Endodermal cell (in vitro differentiated cells): ENCODE measurements around the gene SLC25A38. TPM values are rescaled to one million over a fixed set of nuclear protein-coding genes. Genes with fewer than 3 reads are reported as not detected.

ENCODE experiments used
- DNase-seq: peaks from one replicate; pipeline ENCODE4 v3.0.0-alpha.2; 2017
- H3K27ac ChIP-seq: 2 replicates; pipeline ENCODE4 v1.5.1; 2013; ENCODE audit warnings: mild to moderate bottlenecking, low read depth, low read length, moderate library complexity
- H3K27me3 ChIP-seq: 2 replicates; pipeline ENCODE4 v1.6.1; 2013; ENCODE audit warnings: mild to moderate bottlenecking, low read length, moderate library complexity; ENCODE audit not compliant: insufficient read depth, control insufficient read depth, poor library complexity, severe bottlenecking
- H3K36me3 ChIP-seq: 2 replicates; pipeline ENCODE4 v1.7.0; 2013; ENCODE audit warnings: mild to moderate bottlenecking, low read length, moderate library complexity; ENCODE audit not compliant: control insufficient read depth, insufficient read depth
- H3K4me1 ChIP-seq: one replicate; pipeline ENCODE4 v1.7.0; 2013; ENCODE audit warnings: low read length; ENCODE audit not compliant: control insufficient read depth, insufficient read depth
- H3K4me3 ChIP-seq: 2 replicates; pipeline ENCODE4 v1.5.1; 2013; ENCODE audit warnings: mild to moderate bottlenecking, low read length, moderate library complexity
- H3K9ac ChIP-seq: 2 replicates; pipeline ENCODE4 v1.6.1; 2013; ENCODE audit warnings: mild to moderate bottlenecking, low read length, moderate library complexity; ENCODE audit not compliant: poor library complexity, severe bottlenecking; ENCODE audit errors: extremely low read depth
- H3K9me3 ChIP-seq: 2 replicates; pipeline ENCODE4 v1.6.1; 2013; ENCODE audit warnings: mild to moderate bottlenecking, low read length, moderate library complexity; ENCODE audit not compliant: control insufficient read depth
- H3K27ac Mint-ChIP-seq: 2 replicates; pipeline ENCODE4 v1.8.0; 2020; ENCODE audit warnings: mixed read lengths
- H3K27me3 Mint-ChIP-seq: 2 replicates; pipeline ENCODE4 v1.8.0; 2021; ENCODE audit warnings: mild to moderate bottlenecking, mixed read lengths; ENCODE audit not compliant: insufficient read depth
- H3K36me3 Mint-ChIP-seq: 2 replicates; pipeline ENCODE4 v1.8.0; 2020; ENCODE audit warnings: low read depth, mixed read lengths
- H3K4me1 Mint-ChIP-seq: 2 replicates; pipeline ENCODE4 v1.8.0; 2020; ENCODE audit warnings: mixed read lengths
- H3K4me3 Mint-ChIP-seq: 2 replicates; pipeline ENCODE4 v1.8.0; 2020; ENCODE audit warnings: mild to moderate bottlenecking, moderate library complexity, mixed read lengths
- H3K9me3 Mint-ChIP-seq: 2 replicates; pipeline ENCODE4 v1.8.0; 2020; ENCODE audit warnings: mild to moderate bottlenecking, mixed read lengths
- CTCF ChIP-seq: fragments of 200-600 bp; sonication (generic); conservative IDR thresholded peaks from 2 replicates; pipeline ENCODE4 v1.5.0; 2021; ENCODE audit warnings: antibody characterized with exemption, mild to moderate bottlenecking
- WGBS, 2 experiments: methylation state at CpG; one replicate each; pipeline versions ENCODE4 v1.1.5 to v1.1.7; 2013; ENCODE audit warnings: missing lambda C conversion rate in 2 of 2, mixed read lengths in 1 of 2; ENCODE audit not compliant: insufficient coverage in 1 of 2, insufficient read length in 1 of 2; 5-methylcytosine and 5-hydroxymethylcytosine counted together
- total RNA-seq, 2 donors: library from RNA; stranded (reverse); fragmentation: NEBNext Ultra II Directional in 1 of 2; extraction: Animal tissue kit (Norgen Biotek cat#: 25700) in 1 of 2; gene quantifications; 2 replicates in 1 of 2; 3 replicates in 1 of 2; pipeline ENCODE4 v1.2.1, GENCODE V29; 2021

SLC25A38 gene
- total RNA-seq, 2 donors from 2014 or later = 33.4 to 37.7 TPM

DNA sequence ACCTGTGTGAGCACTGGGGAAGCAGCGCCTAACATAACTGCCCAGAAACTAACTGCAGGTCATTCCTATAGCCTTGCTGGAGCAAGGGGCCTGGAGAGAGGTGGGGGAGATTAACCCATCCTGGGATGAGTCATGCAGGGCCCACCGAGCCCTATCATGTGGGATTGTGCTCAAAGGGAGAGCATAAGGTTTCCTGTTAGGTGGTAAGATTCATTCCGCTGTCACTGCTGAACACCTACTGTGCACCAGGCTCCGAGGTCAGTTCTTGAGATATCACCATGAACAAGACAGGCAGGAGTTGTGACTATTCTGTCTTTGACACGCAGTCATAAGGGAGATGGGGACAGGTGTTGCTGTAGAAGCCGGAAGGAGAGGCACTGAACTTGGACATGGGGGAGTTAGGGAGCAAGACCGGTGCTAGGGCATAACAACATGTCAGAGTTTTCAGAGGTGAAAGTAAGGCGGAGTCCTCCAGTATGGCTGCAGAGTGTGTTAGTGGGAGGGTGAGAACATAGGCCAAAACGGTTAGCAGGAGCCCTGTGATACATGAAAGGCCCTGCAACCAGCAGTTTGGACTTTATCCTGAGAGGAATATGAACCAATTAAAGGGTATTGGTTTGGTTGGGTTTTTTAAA lies 2.4 kb downstream of the SLC25A38 start:
- Mint-ChIP-seq H3K4me1 (peaks cover 33% of the 10 kb centered on the region), H3K4me3 (peak overlapping the region; percentile 99), H3K27me3 (peaks cover 1% of the 10 kb centered on the region), H3K36me3 (peaks cover 17% of the 10 kb centered on the region), H3K27ac (peak overlapping the region; percentile 90), H3K9me3 (no peaks in the 10 kb centered on the region)
- 67 to 81% methylated on average over 6 to 9 of the region's 9 CpGs for WGBS, 2 experiments
- H3K4me3 ChIP-seq = peak overlapping the region; percentile 92
- no peaks in the 10 kb centered on the region for H3K27me3 ChIP-seq
- DNase-seq = peak; percentile 67
- no peaks in the 10 kb centered on the region for H3K9me3 ChIP-seq
- TF ChIP-seq CTCF = no peak
- no peak overlapping the region for H3K27ac ChIP-seq
- no peaks in the 10 kb centered on the region for H3K4me1 ChIP-seq
- H3K36me3 ChIP-seq = peaks cover 18% of the 10 kb centered on the region
- no peak overlapping the region for H3K9ac ChIP-seq

- no peak for TF ChIP-seq CTCF
- H3K9me3 Mint-ChIP-seq = no peaks in the 10 kb centered on the region
- H3K4me1 ChIP-seq = no peaks in the 10 kb centered on the region
- no peak overlapping the region for H3K4me3 ChIP-seq
- no peak overlapping the region for H3K9ac ChIP-seq
- H3K9me3 ChIP-seq = no peaks in the 10 kb centered on the region
- no peak for DNase-seq
- 50 to 77% methylated on average over 2 to 5 of the region's 5 CpGs for WGBS, 2 experiments
- no peak overlapping the region for H3K27ac ChIP-seq
- H3K27me3 ChIP-seq = no peaks in the 10 kb centered on the region
- peaks cover 26% of the 10 kb centered on the region for H3K36me3 ChIP-seq
- peaks cover 24% of the 10 kb centered on the region for H3K36me3 Mint-ChIP-seq
- peaks cover 1% of the 10 kb centered on the region for H3K27me3 Mint-ChIP-seq
- no peak overlapping the region for H3K27ac Mint-ChIP-seq
- H3K4me3 Mint-ChIP-seq = no peak overlapping the region
- peaks cover 33% of the 10 kb centered on the region for H3K4me1 Mint-ChIP-seq
These were observed 3.1 kb downstream of the SLC25A38 start for GRCh38 chr3:39386318-39386717.

DNA sequence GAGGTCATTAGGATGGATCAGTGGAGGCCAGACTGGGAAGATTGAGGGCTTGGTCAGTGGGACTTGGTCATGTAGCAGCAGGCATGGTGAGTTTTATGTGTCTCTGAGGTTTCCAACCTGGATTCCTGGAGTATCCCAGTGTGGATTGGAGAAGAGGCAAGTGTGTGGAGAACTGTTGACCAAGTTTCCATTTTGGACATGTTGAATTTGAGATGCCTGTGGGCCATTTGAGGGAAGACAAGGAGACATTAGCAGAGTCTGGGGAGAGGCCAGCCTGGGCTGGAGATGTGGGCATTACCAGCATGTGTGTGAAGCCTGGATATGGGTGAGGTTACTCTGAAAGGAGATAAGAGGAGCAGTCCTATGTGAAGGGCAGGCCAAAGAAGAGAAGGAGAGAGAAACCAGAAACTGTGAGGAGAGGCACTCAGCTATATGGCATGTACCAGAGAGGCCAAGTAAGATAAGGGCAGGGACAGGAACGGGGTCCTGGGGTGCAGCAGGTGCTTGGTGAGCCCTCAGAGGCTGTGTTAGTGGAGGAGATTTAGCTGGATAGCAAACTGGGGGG lies 4.3 kb downstream of the SLC25A38 start:
- no peak overlapping the region for H3K27ac ChIP-seq
- peaks cover 33% of the 10 kb centered on the region for H3K4me1 Mint-ChIP-seq
- H3K27me3 Mint-ChIP-seq = peaks cover 1% of the 10 kb centered on the region
- WGBS, 2 experiments = 95% methylated on average over 1 of the region's 1 CpG; no CpG with 5 or more reads in 1 of the 2 experiments
- peaks cover 36% of the 10 kb centered on the region for H3K36me3 ChIP-seq
- no peak overlapping the region for H3K4me3 Mint-ChIP-seq
- H3K4me3 ChIP-seq = no peak overlapping the region
- no peaks in the 10 kb centered on the region for H3K27me3 ChIP-seq
- H3K9me3 Mint-ChIP-seq = no peaks in the 10 kb centered on the region
- H3K9ac ChIP-seq = no peak overlapping the region
- no peaks in the 10 kb centered on the region for H3K4me1 ChIP-seq
- TF ChIP-seq CTCF = no peak
- DNase-seq = no peak
- H3K36me3 Mint-ChIP-seq = peaks cover 35% of the 10 kb centered on the region
- peak overlapping the region; percentile 9 for H3K27ac Mint-ChIP-seq
- no peaks in the 10 kb centered on the region for H3K9me3 ChIP-seq
